HEK293 (cell line): ENCODE results near the gene LOXL4.

Experiments
- CTCF ChIP-seq: fragments of 450-650 bp; formaldehyde crosslinking; IDR thresholded peaks from 2 replicates; pipeline ENCODE4 v1.5.1; 2016; ENCODE audit warnings: missing biosample characterization, missing genetic modification characterization
- KLF7 ChIP-seq: fragments of 450-650 bp; formaldehyde crosslinking; IDR thresholded peaks from 2 replicates; pipeline ENCODE4 v1.5.1; 2016; ENCODE audit warnings: missing biosample characterization, missing genetic modification characterization, borderline replicate concordance
- MYNN ChIP-seq: fragments of 450-650 bp; formaldehyde crosslinking; IDR thresholded peaks from 2 replicates; pipeline ENCODE4 v1.5.1; 2016; ENCODE audit warnings: missing biosample characterization, missing genetic modification characterization, borderline replicate concordance
- PBX3 ChIP-seq: sonication (generic); formaldehyde crosslinking; IDR thresholded peaks from 2 replicates; pipeline ENCODE4 v1.8.1; 2022; ENCODE audit warnings: mild to moderate bottlenecking, moderate library complexity, missing genetic modification reagents
- YY1 ChIP-seq: fragments of 450-650 bp; formaldehyde crosslinking; IDR thresholded peaks from 2 replicates; pipeline ENCODE4 v1.5.1; 2018; ENCODE audit warnings: missing biosample characterization, missing genetic modification characterization
- ZEB2 ChIP-seq: fragments of 450-650 bp; formaldehyde crosslinking; IDR thresholded peaks from 2 replicates; pipeline ENCODE4 v1.5.1; 2016; ENCODE audit warnings: missing biosample characterization, missing genetic modification characterization
- ZNF239 ChIP-seq: fragments of 450-650 bp; formaldehyde crosslinking; IDR thresholded peaks from 2 replicates; pipeline ENCODE4 v1.5.1; 2016; ENCODE audit warnings: missing biosample characterization, missing genetic modification characterization
- ZNF24 ChIP-seq: fragments of 450-650 bp; formaldehyde crosslinking; IDR thresholded peaks from 2 replicates; pipeline ENCODE4 v1.5.1; 2016; ENCODE audit warnings: missing biosample characterization, missing genetic modification characterization
- ZNF362 ChIP-seq: fragments of 450-650 bp; formaldehyde crosslinking; IDR thresholded peaks from 2 replicates; pipeline ENCODE4 v1.5.1; 2016; ENCODE audit warnings: missing biosample characterization, missing genetic modification characterization
- ZNF645 ChIP-seq: fragments of 450-650 bp; formaldehyde crosslinking; IDR thresholded peaks from 2 replicates; pipeline ENCODE4; 2016; ENCODE audit warnings: missing biosample characterization, missing genetic modification characterization

- TF ChIP-seq YY1 (no peak), CTCF (tag by site-specific recombination) (no peak), MYNN (tag by site-specific recombination) (no peak), PBX3 (CRISPR knock-in tag) (no peak), ZNF645 (tag by site-specific recombination) (no peak), ZNF239 (tag by site-specific recombination) (no peak), ZNF362 (no peak), KLF7 (tag by site-specific recombination) (no peak), ZEB2 (tag by site-specific recombination) (no peak), ZNF24 (no peak)
Measured at GRCh38 chr10:98213740-98214139, 54.3 kb downstream of the LOXL4 start.
